ENCODE measurements around the gene PGAP3.

- no peak for TF ChIP-seq CTCF (IDR thresholded peaks at IDR 0.05)
- no peak for TF ChIP-seq POLR2AphosphoS5 (IDR thresholded peaks at IDR 0.05; ENCODE audit: insufficient read depth in 1 of 2, low read depth in 1 of 2)
These were observed 16.1 kb upstream of the PGAP3 start for GRCh38 chr17:39703913-39704312.

Measured in vagina (tissue), 2 donors.